Erythroblast (primary cell): ENCODE data around the gene CENATAC.

Experiments
- GATA1 ChIP-seq: IDR thresholded peaks from 2 replicates; pipeline ENCODE4 v1.6.1; 2011; ENCODE audit warnings: low read depth, mild to moderate bottlenecking, control low read depth, low read length, moderate library complexity
- POLR2A ChIP-seq: IDR thresholded peaks from 2 replicates; pipeline ENCODE4 v1.6.1; 2011; ENCODE audit warnings: mild to moderate bottlenecking, low read length

DNA sequence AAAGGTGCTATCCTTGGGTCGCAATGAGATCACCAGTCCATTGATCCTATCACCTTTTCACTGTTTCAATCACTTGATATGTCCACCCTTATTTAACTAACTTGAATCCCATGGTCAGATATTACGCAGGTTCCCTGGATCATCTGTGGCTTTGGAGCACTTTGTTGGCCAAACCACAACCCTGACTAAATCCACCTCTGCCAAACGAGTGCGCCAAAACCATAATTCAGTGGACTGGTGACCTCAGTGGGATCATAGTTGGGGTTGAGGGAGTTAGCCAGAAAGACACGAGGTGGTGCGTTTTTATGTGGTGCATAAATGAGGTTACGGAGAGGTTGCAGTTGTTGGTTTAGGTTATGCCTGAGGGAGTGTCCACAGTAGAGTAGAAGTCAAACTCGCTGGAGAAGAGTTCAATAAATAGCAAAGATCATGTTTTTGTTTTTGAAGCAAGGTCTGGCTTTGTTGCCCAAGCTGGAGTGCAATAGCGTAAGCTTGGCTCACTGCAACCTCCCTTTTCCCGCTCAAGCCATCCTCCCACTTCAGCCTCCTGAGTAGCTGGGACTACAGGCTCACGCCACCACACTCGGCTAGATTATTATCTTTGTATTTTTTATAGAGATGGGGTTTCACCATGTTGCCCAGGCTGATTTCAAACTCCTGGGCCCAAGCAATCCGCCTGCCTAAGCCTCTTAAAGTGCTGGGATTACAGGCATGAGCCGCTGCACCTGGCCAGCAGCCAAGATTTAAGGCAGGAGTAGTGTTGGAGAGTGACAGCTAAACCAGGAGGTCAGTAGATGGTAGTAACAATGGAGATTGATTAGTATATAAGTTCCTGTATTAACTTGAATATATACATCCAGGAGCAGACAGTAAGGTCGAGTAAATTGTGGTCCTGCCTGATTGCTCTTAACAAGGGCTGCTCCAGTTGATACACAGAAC is 21.9 kb upstream of the CENATAC start:
- no peak for TF ChIP-seq POLR2A
- TF ChIP-seq GATA1 = no peak
